Measurements from ENCODE around the gene KNCN.

DNA sequence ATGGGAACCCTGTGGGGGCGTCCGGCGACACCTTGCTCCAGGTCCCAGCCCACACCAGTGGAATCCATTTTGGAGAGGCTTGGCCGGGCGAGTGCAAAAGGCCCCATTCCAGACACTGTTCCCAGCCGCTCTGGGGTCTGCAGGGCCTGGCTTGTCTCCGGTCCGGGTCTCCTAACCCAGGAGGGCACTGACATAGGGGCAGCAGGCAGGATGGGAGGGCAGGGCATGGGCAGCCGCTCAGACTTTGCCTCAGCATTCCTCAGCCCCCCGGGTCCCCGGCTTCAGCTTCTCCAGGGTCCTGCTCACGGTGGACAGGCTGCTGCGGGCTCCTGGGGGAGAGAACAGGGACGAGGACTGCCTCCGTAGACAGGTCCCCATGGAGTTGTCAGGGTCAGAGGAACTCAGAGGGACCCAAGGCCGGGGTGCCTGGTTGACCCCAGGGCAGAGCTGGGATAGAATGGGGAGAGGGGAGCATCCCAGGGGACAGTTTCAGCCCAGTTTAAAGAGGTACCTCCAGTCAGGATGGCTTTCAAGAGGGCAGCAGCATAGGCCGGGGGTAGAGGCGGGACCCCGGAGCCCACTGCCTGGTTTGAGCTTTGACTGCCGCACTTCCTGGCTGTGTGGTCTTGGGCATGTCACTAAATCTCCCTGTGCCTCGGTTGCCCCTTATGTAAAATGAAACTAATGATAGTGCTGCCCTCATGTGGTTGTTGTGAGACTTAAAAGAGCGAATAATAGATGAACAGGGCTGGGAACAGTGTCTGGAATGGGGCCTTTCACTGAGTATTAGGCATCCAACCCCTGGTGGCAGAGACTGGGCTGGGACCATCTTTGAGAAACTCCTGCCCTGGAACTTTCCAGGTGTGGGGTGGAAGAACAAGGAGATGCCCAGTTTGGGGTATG, 3.7 kb downstream of the KNCN start:
- peak; percentile 61 for TF ChIP-seq CTCF (IDR thresholded peaks at IDR 0.05; ENCODE audit: low read length)
- no peak for TF ChIP-seq EZH2 (optimal IDR thresholded peaks at IDR 0.05; ENCODE audit: low read depth, low read length)
- TF ChIP-seq EZH2phosphoT487 (IDR thresholded peaks at IDR 0.05; ENCODE audit: low read length) = no peak
